Coronary artery (tissue), 2 donors: ENCODE results near the gene CD34.
A peak's percentile ranks its signal among the peaks of the same experiment; 100 is the strongest.
"Not testable (repeated sequence)": the region's sequence is repeated elsewhere in the genome, so short reads cannot be mapped to it uniquely, and the experiment has no call there.

Source experiments
- DNase-seq: peaks from one replicate; pipeline ENCODE4 v3.0.0-alpha.2; 2017; ENCODE audit warnings: low spot score
- H3K27ac ChIP-seq, 2 donors: fragments of 200-600 bp; sonication (generic); one replicate each; pipeline ENCODE4 v1.5.1; 2016 to 2019
- H3K4me3 ChIP-seq: fragments of 200-600 bp; sonication (generic); 2 replicates; pipeline ENCODE4 v1.5.1; 2016; ENCODE audit warnings: mild to moderate bottlenecking, moderate library complexity
- TF ChIP-seq, protein P1 (sequence below): fragments of 200-600 bp; sonication (generic); IDR thresholded peaks from one replicate; pipeline ENCODE4 v1.5.1; 2019; ENCODE audit warnings: antibody characterized with exemption

CD34 gene

DNA sequence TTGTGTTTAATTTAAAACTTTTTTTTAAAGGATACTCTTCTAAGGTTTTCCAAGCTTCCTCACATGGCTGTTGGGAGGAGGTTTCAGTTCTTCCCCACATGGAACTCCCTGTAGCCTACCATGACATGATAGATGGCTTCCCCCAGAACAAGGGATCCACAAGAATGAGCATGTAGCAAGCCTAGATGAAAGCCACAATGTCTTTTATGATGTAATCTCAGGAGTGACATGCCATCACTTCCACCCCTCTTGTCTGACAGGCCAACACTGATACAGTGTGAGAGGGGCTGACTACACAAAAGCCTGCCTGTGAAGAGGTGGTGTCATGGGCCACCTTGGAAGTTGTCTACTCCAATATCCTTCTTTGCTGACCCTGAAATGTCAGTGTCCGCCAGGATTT lies 32.0 kb downstream of the CD34 start:
- no peak overlapping the region for H3K27ac ChIP-seq
- H3K4me3 ChIP-seq, result no peak overlapping the region
- TF ChIP-seq, protein P1, sequence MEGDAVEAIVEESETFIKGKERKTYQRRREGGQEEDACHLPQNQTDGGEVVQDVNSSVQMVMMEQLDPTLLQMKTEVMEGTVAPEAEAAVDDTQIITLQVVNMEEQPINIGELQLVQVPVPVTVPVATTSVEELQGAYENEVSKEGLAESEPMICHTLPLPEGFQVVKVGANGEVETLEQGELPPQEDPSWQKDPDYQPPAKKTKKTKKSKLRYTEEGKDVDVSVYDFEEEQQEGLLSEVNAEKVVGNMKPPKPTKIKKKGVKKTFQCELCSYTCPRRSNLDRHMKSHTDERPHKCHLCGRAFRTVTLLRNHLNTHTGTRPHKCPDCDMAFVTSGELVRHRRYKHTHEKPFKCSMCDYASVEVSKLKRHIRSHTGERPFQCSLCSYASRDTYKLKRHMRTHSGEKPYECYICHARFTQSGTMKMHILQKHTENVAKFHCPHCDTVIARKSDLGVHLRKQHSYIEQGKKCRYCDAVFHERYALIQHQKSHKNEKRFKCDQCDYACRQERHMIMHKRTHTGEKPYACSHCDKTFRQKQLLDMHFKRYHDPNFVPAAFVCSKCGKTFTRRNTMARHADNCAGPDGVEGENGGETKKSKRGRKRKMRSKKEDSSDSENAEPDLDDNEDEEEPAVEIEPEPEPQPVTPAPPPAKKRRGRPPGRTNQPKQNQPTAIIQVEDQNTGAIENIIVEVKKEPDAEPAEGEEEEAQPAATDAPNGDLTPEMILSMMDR, result no peak
- DNase-seq, result no peak

DNA sequence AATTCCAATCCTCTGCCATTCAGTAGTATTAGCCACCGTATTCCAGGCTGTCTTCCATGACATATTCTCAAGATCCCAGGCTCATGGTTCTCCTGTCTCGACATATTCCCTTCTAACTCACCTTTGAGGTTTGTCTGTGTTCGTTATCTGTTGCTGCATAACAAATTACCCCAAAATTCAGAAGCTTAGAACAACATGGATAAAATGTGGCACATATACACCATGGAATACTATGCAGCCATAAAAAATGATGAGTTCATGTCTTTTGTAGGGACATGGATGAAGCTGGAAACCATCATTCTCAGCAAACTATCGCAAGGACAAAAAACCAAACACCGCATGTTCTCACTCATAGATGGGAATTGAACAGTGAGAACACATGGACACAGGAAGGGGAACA lies 33.0 kb downstream of the CD34 start:
- not testable (repeated sequence) for DNase-seq, H3K4me3 ChIP-seq, H3K27ac ChIP-seq

DNA sequence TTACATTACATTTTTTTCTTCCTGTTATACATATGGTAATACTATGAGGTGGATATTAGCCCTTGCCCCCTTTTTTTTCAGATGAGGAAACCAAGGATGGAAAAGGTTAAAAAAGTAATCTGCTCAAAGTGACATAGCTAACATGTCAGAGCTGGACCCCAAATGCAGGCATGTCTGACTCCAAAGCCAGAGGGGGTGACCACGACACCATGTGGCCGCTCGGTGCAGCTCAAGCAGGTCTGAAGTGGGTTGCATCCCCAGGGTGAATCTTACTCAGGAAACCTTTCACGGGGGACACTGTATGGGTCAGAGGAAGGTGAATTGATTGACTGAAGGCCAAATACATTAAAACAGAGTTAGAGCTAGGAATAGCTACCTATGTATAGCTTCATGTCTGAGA lies 34.8 kb downstream of the CD34 start:
- no peak for DNase-seq
- Histone ChIP-seq H3K4me3 (no peak overlapping the region), H3K27ac (no peak overlapping the region)
- TF ChIP-seq, protein P1, result no peak

DNA sequence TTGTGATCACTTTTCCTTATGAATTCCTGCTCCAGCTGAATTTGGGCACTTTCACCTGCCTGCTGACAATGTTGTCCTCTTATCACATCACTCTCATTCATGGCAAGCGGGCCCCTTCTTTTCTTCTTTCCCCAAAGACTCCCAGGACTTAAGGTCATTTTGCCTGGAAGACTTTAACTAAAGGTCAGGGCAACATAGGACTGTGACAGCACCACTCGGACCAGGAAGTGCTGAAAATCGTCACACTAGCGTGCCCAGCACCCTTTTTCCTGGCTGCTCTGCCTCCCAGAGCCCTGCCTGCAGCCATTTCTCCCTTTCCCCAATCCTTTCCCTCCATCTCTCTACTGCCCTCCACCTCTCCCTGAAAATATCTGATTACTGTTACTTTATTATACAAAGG lies 35.4 kb downstream of the CD34 start:
- TF ChIP-seq, protein P1, result no peak
- H3K4me3 ChIP-seq, result no peak overlapping the region
- no peak for DNase-seq
- H3K27ac ChIP-seq, result no peak overlapping the region

DNA sequence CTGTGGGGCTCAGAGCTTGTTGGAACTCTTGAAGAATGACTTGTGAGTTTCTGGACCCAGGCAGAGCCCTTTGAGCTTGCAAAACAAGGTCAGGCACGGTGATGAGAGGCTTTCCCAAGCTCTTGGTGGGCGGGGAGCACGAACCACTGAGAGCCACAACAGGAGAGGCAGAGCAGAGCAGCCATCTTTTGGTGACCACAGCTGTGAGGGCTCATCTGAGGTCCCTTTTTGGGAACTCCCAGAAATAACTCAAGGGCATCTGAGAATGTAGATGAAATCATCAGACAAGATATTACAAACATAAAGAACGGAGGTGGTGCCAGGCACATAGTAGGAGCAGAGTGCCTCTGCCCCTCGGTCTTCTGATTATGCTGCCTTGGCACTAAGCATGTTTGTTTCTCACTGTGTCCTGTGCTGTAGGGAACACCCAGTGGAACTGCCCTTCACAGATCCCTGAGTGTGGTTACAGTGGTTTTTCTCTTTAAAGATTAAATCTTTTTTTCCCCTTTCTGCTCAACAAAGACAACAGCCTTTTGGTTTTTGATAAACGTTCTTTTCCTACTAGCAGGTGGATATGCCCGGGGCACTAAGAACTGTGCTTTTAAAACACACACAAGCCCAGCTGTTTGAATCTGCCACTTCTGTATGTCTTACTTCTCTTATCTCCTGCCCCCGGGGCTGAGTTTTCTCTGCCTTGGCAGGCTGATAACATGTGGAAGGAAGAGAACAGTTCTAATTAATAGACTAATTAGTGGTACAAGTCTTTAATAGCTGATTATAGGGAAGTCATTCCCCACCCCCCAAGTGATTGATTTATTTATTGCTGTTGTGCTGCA lies 37.7 kb downstream of the CD34 start:
- no peak overlapping the region for H3K4me3 ChIP-seq
- TF ChIP-seq, protein P1, result no peak
- DNase-seq, result peak; percentile 75
- peak overlapping the region in 1 of 2 donors; percentile 27 for H3K27ac ChIP-seq

DNA sequence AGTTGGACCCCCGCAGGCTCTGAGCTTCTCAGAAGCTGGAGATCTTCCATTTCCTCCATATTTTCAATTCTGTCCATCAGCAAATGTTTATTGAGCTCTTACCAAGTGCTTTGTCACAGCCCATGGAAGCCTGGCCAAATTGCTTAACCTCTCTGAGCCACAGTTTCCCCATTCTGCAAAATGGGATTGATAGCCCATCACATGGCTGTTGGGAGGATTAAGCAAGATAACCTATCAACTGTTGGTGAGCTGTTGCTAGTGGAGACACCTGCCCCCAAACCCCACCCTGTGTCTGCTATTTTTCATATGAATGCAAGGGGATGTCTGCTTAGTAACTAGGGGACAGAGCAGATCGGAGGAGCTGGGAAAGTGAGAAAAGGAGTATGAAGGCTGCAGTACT lies 38.3 kb downstream of the CD34 start:
- TF ChIP-seq, protein P1, result no peak
- Histone ChIP-seq H3K4me3 (no peak overlapping the region), H3K27ac (peak overlapping the region in 1 of 2 donors; percentile 27)
- no peak for DNase-seq

DNA sequence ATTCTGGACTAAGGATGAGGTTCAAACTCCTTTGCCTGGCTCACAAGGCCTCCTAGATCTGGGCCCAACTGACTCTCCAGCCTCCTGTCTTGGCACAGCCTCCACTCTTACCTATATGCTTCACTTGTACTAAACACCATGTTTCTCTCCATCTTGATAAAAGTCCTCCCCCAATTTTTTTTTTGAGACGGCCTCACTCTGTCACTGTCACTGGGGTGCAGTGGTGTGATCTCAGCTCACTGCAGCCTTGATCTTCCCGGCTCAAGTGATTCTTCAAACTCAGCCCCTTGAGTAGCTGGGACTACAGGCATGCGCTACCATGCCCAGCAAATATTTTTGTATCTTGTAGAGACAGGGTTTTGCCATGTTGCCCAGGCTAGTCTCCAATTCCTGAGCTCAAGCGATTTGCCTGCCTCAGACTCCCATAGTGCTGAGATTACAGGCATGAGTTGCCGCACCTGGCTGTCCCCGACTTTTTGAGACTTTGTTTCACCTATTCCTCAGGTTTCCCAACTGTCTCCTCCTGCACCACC lies 39.7 kb downstream of the CD34 start:
- TF ChIP-seq, protein P1, result no peak
- H3K27ac ChIP-seq, result peak overlapping the region in 1 of 2 donors; percentile 48
- no peak overlapping the region for H3K4me3 ChIP-seq
- peak; percentile 61 for DNase-seq
